PFSK-1 (cell line): ENCODE measurements around the gene CDCP1.

Experiments
- FOXP2 ChIP-seq: optimal IDR thresholded peaks from 2 replicates; pipeline ENCODE3; 2011; ENCODE audit warnings: borderline replicate concordance, control low read depth, inconsistent platforms; ENCODE audit not compliant: insufficient read depth; ENCODE audit errors: extremely low read length, extremely low read depth
- POLR2AphosphoS5 ChIP-seq: IDR thresholded peaks from 2 replicates; pipeline ENCODE4 v1.6.1; 2012; ENCODE audit warnings: low read depth, mild to moderate bottlenecking, control low read depth, low read length, moderate library complexity
- SIN3A ChIP-seq: IDR thresholded peaks from 2 replicates; pipeline ENCODE4 v1.6.1; 2012; ENCODE audit warnings: mild to moderate bottlenecking, low read length, moderate library complexity, borderline replicate concordance; ENCODE audit not compliant: insufficient read depth
- TAF1 ChIP-seq: IDR thresholded peaks from 2 replicates; pipeline ENCODE4 v1.6.1; 2012; ENCODE audit warnings: low read length, control low read depth, borderline replicate concordance; ENCODE audit not compliant: insufficient read depth
- TF ChIP-seq, protein P1 (sequence below), 2 experiments: IDR thresholded peaks; 2 replicates each; pipeline versions ENCODE4 v1.6.1 to v1.8.0; 2011 to 2012; ENCODE audit warnings: low read depth in 2 of 2, low read length in 2 of 2, control low read depth in 1 of 2, inconsistent platforms in 1 of 2, mild to moderate bottlenecking in 1 of 2, moderate library complexity in 1 of 2; ENCODE audit not compliant: insufficient read depth in 1 of 2

The CDCP1 gene

DNA sequence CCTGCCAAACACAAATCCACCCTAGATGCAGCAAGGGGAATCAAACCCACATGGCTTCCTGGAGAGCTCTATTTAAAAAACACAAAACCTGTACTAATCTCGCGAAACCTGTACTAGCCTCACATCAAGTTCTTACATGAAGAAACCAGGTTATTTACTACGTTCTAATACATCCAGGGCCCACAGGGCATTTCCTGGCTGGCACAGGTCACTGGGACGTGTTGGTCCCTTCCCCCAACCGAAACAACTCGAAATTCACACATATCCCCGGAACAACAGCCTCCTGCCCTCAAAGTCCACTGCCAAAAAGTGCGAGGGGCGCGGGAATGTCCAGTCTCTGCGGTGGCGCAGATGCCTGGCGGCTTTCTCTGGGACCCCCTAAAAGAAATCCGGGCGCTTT lies 955 bp downstream of the CDCP1 start:
- TF ChIP-seq POLR2AphosphoS5 (no peak), SIN3A (no peak), TAF1 (no peak), FOXP2 (no peak)
- TF ChIP-seq, protein P1, sequence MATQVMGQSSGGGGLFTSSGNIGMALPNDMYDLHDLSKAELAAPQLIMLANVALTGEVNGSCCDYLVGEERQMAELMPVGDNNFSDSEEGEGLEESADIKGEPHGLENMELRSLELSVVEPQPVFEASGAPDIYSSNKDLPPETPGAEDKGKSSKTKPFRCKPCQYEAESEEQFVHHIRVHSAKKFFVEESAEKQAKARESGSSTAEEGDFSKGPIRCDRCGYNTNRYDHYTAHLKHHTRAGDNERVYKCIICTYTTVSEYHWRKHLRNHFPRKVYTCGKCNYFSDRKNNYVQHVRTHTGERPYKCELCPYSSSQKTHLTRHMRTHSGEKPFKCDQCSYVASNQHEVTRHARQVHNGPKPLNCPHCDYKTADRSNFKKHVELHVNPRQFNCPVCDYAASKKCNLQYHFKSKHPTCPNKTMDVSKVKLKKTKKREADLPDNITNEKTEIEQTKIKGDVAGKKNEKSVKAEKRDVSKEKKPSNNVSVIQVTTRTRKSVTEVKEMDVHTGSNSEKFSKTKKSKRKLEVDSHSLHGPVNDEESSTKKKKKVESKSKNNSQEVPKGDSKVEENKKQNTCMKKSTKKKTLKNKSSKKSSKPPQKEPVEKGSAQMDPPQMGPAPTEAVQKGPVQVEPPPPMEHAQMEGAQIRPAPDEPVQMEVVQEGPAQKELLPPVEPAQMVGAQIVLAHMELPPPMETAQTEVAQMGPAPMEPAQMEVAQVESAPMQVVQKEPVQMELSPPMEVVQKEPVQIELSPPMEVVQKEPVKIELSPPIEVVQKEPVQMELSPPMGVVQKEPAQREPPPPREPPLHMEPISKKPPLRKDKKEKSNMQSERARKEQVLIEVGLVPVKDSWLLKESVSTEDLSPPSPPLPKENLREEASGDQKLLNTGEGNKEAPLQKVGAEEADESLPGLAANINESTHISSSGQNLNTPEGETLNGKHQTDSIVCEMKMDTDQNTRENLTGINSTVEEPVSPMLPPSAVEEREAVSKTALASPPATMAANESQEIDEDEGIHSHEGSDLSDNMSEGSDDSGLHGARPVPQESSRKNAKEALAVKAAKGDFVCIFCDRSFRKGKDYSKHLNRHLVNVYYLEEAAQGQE (IDR thresholded peaks at IDR 0.05; ENCODE audit: insufficient read depth in 1 of 2, low read depth in 2 of 2, low read length in 2 of 2) = no peak

DNA sequence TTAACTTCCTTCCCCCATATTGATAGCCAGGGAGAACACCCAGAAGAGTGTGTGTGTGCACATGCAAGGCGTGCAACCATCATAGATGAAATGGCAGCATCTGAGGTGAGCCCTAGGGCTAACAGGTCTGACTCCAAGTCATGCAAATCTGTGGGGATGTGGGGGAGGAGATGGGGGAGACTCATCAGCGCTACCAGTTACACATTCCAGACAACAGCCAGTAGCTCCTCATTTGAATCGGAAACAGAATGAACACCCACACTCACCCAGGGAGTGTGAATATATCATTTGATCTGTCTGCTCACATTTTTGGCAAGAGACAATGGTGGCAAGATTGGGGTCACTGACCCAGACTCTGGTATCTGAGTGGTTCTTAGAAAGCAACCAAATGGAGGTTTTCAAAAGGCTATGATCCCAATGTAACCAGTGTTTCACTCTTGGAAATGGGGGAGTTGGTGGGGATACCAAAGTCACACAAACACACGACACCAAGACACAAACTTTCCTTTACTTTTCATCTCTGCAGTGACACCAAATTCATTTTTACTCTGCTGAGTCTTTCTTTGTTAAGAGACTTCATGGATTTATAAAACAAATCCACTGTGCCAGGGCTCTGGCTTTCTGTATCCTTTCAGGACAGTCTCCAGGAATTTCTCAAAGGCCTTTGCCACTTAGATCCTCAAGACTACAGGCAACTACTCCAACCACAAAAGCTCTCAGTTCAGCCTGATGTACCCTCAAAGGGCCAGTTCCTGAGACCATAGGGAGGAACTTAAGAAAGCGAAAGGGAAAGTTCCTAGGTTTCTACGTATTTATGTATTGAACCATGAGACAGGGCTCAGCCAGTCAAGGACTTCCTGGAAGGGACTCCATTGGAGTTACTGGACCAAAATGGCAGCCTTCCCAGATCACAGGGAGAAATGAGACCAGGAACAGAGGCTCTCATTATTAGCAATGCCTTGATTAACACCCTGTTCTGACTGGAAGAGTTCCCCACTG lies 2.2 kb downstream of the CDCP1 start:
- TF ChIP-seq SIN3A (no peak), POLR2AphosphoS5 (no peak), FOXP2 (no peak)

DNA sequence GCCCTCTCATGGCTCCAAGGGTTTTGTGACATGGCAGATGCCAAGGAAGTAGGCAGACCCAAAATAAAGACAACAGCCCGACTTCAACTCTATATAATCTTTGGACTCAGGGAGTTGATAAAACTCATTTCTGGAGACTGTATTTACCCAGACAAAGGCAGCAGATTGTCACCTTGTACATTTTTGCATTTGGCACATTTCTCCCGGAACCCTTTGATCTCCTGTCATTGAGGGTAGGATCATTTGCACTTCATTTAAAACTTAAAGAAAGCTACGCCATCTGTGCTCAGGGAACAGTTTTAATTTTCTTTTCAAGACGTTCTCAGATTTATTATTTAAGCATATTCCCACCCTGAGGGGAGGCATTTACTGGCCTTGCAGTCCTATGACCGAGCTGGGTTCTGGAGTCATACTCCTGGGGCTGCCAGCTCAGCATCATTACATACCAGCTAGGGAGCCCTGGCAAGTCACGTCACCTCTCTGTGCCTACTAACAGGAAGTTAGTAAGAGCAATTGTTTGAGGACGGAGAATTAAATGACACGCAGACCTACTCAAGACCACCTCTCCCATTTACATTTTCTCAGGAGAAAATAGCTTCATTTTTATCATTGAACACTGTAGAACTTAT lies 5.9 kb downstream of the CDCP1 start:
- TF ChIP-seq POLR2AphosphoS5 (no peak), TAF1 (no peak), FOXP2 (no peak), SIN3A (no peak)
- TF ChIP-seq, protein P1 (IDR thresholded peaks at IDR 0.05; ENCODE audit: insufficient read depth in 1 of 2, low read depth in 2 of 2, low read length in 2 of 2) = no peak

DNA sequence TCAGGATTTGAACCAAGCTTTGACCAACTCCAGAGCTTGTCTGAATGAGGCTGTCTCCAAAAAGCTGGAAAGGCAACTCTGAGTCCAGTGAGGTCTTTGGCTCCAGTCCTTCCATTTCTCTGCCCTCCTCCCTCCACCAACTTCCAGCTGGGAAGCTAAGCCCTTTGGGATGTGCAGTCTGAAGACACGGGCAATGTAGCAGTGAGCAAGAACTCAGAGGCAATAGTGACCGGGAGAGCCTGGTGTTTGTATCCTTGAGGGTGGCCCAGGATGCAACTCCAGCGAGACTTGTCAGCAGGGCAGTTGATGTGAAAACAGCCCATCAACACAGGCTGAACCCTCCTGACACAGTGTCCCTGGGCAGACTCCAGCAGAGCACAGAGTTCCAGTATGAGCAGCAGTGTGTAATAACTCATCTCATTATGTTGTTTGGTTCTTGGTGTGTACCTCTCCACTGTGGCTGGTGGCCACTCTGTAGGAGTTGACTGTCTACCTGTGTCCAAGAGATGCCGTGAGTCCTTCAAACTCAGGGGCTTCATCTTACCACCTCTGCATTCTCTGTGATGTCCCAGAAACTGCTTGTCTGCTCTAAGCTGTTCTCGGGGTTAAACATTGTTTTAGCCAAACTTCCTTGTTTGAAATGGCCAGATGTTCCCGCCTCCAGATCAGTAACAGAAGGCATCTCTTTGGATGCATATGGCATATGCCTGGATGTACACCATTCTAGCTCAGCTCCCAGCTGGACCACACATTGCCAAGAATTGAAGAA lies 6.6 kb downstream of the CDCP1 start:
- TF ChIP-seq POLR2AphosphoS5 = no peak
- no peak for TF ChIP-seq SIN3A
- no peak for TF ChIP-seq FOXP2
- TF ChIP-seq, protein P1 (IDR thresholded peaks at IDR 0.05; ENCODE audit: insufficient read depth in 1 of 2, low read depth in 2 of 2, low read length in 2 of 2) = no peak
- no peak for TF ChIP-seq TAF1

DNA sequence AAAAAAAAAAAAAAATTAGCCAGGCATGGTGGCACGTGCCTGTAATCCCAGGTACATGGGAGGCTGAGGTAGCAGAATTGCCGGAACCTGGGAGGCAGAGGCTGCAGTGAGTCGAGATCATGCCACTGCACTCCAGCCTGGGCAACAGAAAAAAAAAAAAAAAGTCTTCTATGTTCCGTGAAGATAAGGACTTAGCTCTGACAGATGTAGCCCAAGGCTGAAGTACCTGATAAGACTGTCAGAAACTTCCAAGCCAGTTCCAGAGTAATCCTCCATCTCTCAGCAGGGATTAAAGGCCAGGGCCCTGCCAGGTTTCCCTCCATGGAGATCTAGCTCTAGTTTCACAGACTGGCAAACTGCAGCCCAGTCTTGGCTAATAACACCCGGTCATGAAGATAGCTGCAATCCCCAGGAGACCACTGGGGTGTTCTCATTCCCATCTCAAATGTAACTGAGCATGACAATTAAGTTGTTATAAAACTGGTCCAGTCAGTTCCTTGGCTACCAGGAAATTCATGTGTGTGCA lies 8.5 kb downstream of the CDCP1 start:
- TF ChIP-seq, protein P1 (IDR thresholded peaks at IDR 0.05; ENCODE audit: insufficient read depth in 1 of 2, low read depth in 2 of 2, low read length in 2 of 2) = no peak
- TF ChIP-seq FOXP2 (no peak), TAF1 (no peak), POLR2AphosphoS5 (no peak), SIN3A (no peak)
